ENCODE results near the gene MOBP. TPM values are rescaled to one million over a fixed set of nuclear protein-coding genes. Genes with fewer than 3 reads are reported as not detected.

The MOBP gene
- polyA plus RNA-seq, 3 donors = not detected

- WGBS (ENCODE audit: insufficient coverage) = 100% methylated on average over 2 of the region's 5 CpGs
Observed at GRCh38 chr3:39471652-39472051, 4.2 kb downstream of the MOBP start.

GRCh38 chr3:39473452-39474125 is 6.1 kb downstream of the MOBP start:
- Histone ChIP-seq H3K4me2 (replicated peaks; ENCODE audit: extremely low read depth, low read length, poor library complexity, severe bottlenecking) (no peak overlapping the region), H3K36me3 (replicated peaks in 1 of 2; ENCODE audit: control insufficient read depth in 1 of 2, insufficient read depth in 2 of 2, low read length in 2 of 2) (no peaks in the 10 kb centered on the region), H3K9ac (ENCODE audit: insufficient read depth, low read length, poor library complexity, severe bottlenecking) (no peak overlapping the region), H3K79me2 (ENCODE audit: insufficient read depth, low read length) (no peaks in the 10 kb centered on the region), H4K20me1 (ENCODE audit: insufficient read depth, low read length) (no peaks in the 10 kb centered on the region), H3K4me3 (replicated peaks in 1 of 3; ENCODE audit: low read depth in 2 of 3, low read length in 3 of 3) (no peak overlapping the region), H3K27me3 (ENCODE audit: control insufficient read depth in 2 of 2, insufficient read depth in 2 of 2, low read length in 2 of 2) (no peaks in the 10 kb centered on the region), H3K4me1 (ENCODE audit: control insufficient read depth in 1 of 2, insufficient read depth in 2 of 2, low read length in 2 of 2) (no peaks in the 10 kb centered on the region), H3K9me3 (replicated peaks in 1 of 2; ENCODE audit: control insufficient read depth in 1 of 2, insufficient read depth in 1 of 2, low read length in 2 of 2) (peaks cover 0 to 4% of the 10 kb centered on the region in 2 donors), H3K27ac (ENCODE audit: low read depth in 1 of 2, low read length in 2 of 2) (no peak overlapping the region), H2AFZ (ENCODE audit: insufficient read depth, low read depth, low read length, poor library complexity, severe bottlenecking) (no peak overlapping the region)
- no peak for DNase-seq
- peaks cover 3 to 8% (median 3%) of the 10 kb centered on the region in 3 donors for H3K27me3 Mint-ChIP-seq (ENCODE audit: low read depth in 3 of 3)
- H3K27ac Mint-ChIP-seq = no peak overlapping the region
- 89% methylated on average over 2 of the region's 4 CpGs for WGBS (ENCODE audit: insufficient coverage)
- no peaks in the 10 kb centered on the region for H3K36me3 Mint-ChIP-seq
- H3K9me3 Mint-ChIP-seq = peaks cover 2 to 8% (median 4%) of the 10 kb centered on the region in 7 donors
- no peaks in the 10 kb centered on the region for H3K4me1 Mint-ChIP-seq
- no peak overlapping the region for H3K4me3 Mint-ChIP-seq
- no peak for TF ChIP-seq CTCF (IDR thresholded peaks at IDR 0.05)
- intact Hi-C loops (cut with micrococcal nuclease) = no loop called here

More at GRCh38 chr3:39471652-39472051, 4.2 kb downstream of the MOBP start:
- Histone ChIP-seq H3K36me3 (replicated peaks in 1 of 2; ENCODE audit: control insufficient read depth in 1 of 2, insufficient read depth in 2 of 2, low read length in 2 of 2) (no peaks in the 10 kb centered on the region), H3K9ac (ENCODE audit: insufficient read depth, low read length, poor library complexity, severe bottlenecking) (no peak overlapping the region), H3K27me3 (ENCODE audit: control insufficient read depth in 2 of 2, insufficient read depth in 2 of 2, low read length in 2 of 2) (no peaks in the 10 kb centered on the region), H3K4me1 (ENCODE audit: control insufficient read depth in 1 of 2, insufficient read depth in 2 of 2, low read length in 2 of 2) (no peaks in the 10 kb centered on the region), H3K79me2 (ENCODE audit: insufficient read depth, low read length) (no peaks in the 10 kb centered on the region), H3K9me3 (replicated peaks in 1 of 2; ENCODE audit: control insufficient read depth in 1 of 2, insufficient read depth in 1 of 2, low read length in 2 of 2) (peaks cover 0 to 4% of the 10 kb centered on the region in 2 donors), H3K27ac (ENCODE audit: low read depth in 1 of 2, low read length in 2 of 2) (no peak overlapping the region), H3K4me2 (replicated peaks; ENCODE audit: extremely low read depth, low read length, poor library complexity, severe bottlenecking) (no peak overlapping the region), H4K20me1 (ENCODE audit: insufficient read depth, low read length) (no peaks in the 10 kb centered on the region), H3K4me3 (replicated peaks in 1 of 3; ENCODE audit: low read depth in 2 of 3, low read length in 3 of 3) (no peak overlapping the region), H2AFZ (ENCODE audit: insufficient read depth, low read depth, low read length, poor library complexity, severe bottlenecking) (no peak overlapping the region)
- TF ChIP-seq CTCF (IDR thresholded peaks at IDR 0.05) = no peak
- no peak overlapping the region for H3K27ac Mint-ChIP-seq
- H3K4me1 Mint-ChIP-seq = no peaks in the 10 kb centered on the region
- H3K4me3 Mint-ChIP-seq = no peak overlapping the region
- H3K36me3 Mint-ChIP-seq = no peaks in the 10 kb centered on the region
- intact Hi-C loops (cut with micrococcal nuclease) = no loop called here
- DNase-seq = no peak
- peaks cover 3 to 8% (median 3%) of the 10 kb centered on the region in 3 donors for H3K27me3 Mint-ChIP-seq (ENCODE audit: low read depth in 3 of 3)
- H3K9me3 Mint-ChIP-seq = peaks cover 2 to 8% (median 5%) of the 10 kb centered on the region in 7 donors

Measured in CD14-positive monocyte (primary cell).